HepG2 (cell line): ENCODE data around the gene GABRG3. TPM values are rescaled to one million over a fixed set of nuclear protein-coding genes. Genes with fewer than 3 reads are reported as not detected.

Experiments used
- ATAC-seq: fragments of 200-7000 bp; cut with Tn5 transposase; 3 replicates; pipeline ENCODE4 v1.9.1; 2020; ENCODE audit warnings: mild to moderate bottlenecking, moderate library complexity
- BruUV-seq: library from RNA; stranded (reverse); fragments of 400-500 nt; replicated peaks from 2 replicates; lab custom pipeline; 2021; lab: Mats Ljungman, UMichigan
- CTCF ChIA-PET: fragments of 300-600 bp; formaldehyde crosslinking; extraction: SDS; loops from one replicate; lab custom pipeline; 2021; ENCODE audit warnings: low total read pairs, inconsistent platforms, low intra/inter-chr PET ratio; lab: Yijun Ruan, JAX
- POLR2A ChIA-PET: fragments of 350-600 bp; sonication (Branson Sonifier 250); formaldehyde crosslinking; loops from one replicate; lab custom pipeline; 2020; ENCODE audit warnings: antibody characterized with exemption, inconsistent platforms; lab: Yijun Ruan, JAX
- DNase-seq: peaks from one replicate; pipeline ENCODE4 v3.0.0-alpha.2; 2015; ENCODE audit warnings: low spot score
- FAIRE-seq: peaks from 3 replicates; lab custom pipeline; 2011; peaks lifted over from hg19 to GRCh38; lab: Jason Lieb, UNC
- H2AFZ ChIP-seq: one replicate; pipeline ENCODE4 v1.6.1; 2011; ENCODE audit warnings: low read length, inconsistent platforms
- H3K27ac ChIP-seq: fragments of 300-600 bp; 3 replicates; pipeline ENCODE4 v1.8.0; 2011; ENCODE audit warnings: mixed run types, mild to moderate bottlenecking, mixed read lengths, low read length, inconsistent platforms; ENCODE audit not compliant: insufficient read depth; ENCODE audit errors: extremely low read length
- H3K27me3 ChIP-seq, 2 experiments: fragments of 200-600 bp in 1 of 2; 2 replicates in 1 of 2; 3 replicates in 1 of 2; pipeline versions ENCODE4 v1.6.0 to v1.8.0; 2011; ENCODE audit warnings: low read length in 2 of 2, mild to moderate bottlenecking in 2 of 2, moderate library complexity in 2 of 2, inconsistent platforms in 1 of 2; ENCODE audit not compliant: insufficient read depth in 2 of 2, control insufficient read depth in 1 of 2
- H3K36me3 ChIP-seq, 2 experiments: fragments of 200-600 bp in 1 of 2; replicated peaks in 1 of 2; 2 replicates in 1 of 2; 3 replicates in 1 of 2; pipeline versions ENCODE4 v1.5.1 to v1.8.0; 2011; ENCODE audit warnings: low read length in 2 of 2, inconsistent platforms in 1 of 2; ENCODE audit not compliant: insufficient read depth in 2 of 2, control insufficient read depth in 1 of 2
- H3K4me1 ChIP-seq: 2 replicates; pipeline ENCODE4 v1.5.1; 2012; ENCODE audit warnings: low read length, inconsistent platforms; ENCODE audit not compliant: insufficient read depth
- H3K4me2 ChIP-seq: 2 replicates; pipeline ENCODE4 v1.6.0; 2011; ENCODE audit warnings: low read depth, low read length, inconsistent platforms
- H3K4me3 ChIP-seq, 3 experiments: fragments of 200-600 bp in 1 of 3; sonication (generic), shearing (Covaris generic) in 1 of 3; replicated peaks in 1 of 3; 2 replicates each; pipeline ENCODE4 v1.5.1; 2011 to 2016; ENCODE audit warnings: low read length in 3 of 3, inconsistent platforms in 2 of 3, low read depth in 2 of 3, mild to moderate bottlenecking in 2 of 3, control low read depth in 1 of 3, mixed read lengths in 1 of 3; ENCODE audit not compliant: insufficient read depth in 1 of 3
- H3K79me2 ChIP-seq: one replicate; pipeline ENCODE4 v1.6.1; 2011; ENCODE audit warnings: low read length, inconsistent platforms; ENCODE audit not compliant: insufficient read depth
- H3K9ac ChIP-seq: 2 replicates; pipeline ENCODE4 v1.6.0; 2011; ENCODE audit warnings: mild to moderate bottlenecking, low read depth, low read length, inconsistent platforms; ENCODE audit not compliant: insufficient read depth
- H3K9me3 ChIP-seq: 2 replicates; pipeline ENCODE4 v1.5.1; 2012; ENCODE audit warnings: mild to moderate bottlenecking, low read length
- H4K20me1 ChIP-seq: 2 replicates; pipeline ENCODE4 v1.6.0; 2011; ENCODE audit warnings: inconsistent platforms, mild to moderate bottlenecking, low read length, moderate library complexity; ENCODE audit not compliant: insufficient read depth
- ADNP ChIP-seq: sonication (generic); formaldehyde crosslinking; IDR thresholded peaks from 2 replicates; pipeline ENCODE4 v1.4.0; 2020; ENCODE audit warnings: missing genetic modification reagents
- ATF7-NPFF ChIP-seq: sonication (generic); formaldehyde crosslinking; IDR thresholded peaks from 2 replicates; pipeline ENCODE4 v1.8.1; 2023; ENCODE audit warnings: mild to moderate bottlenecking, low read depth, missing genetic modification reagents, moderate library complexity
- PHF20 ChIP-seq: sonication (generic); formaldehyde crosslinking; IDR thresholded peaks from 2 replicates; pipeline ENCODE4 v1.5.0; 2020; ENCODE audit warnings: mild to moderate bottlenecking, missing genetic modification reagents
- REPIN1 ChIP-seq: sonication (generic); formaldehyde crosslinking; IDR thresholded peaks from 2 replicates; pipeline ENCODE4 v1.8.0; 2022; ENCODE audit warnings: missing genetic modification reagents, low read depth, mild to moderate bottlenecking, borderline replicate concordance
- SNAPC4 ChIP-seq: sonication (generic); formaldehyde crosslinking; IDR thresholded peaks from 2 replicates; pipeline ENCODE4 v1.4.0; 2020; ENCODE audit warnings: mild to moderate bottlenecking, missing genetic modification reagents
- THAP8 ChIP-seq: sonication (generic); formaldehyde crosslinking; IDR thresholded peaks from 2 replicates; pipeline ENCODE4 v1.5.1; 2020; ENCODE audit warnings: missing genetic modification reagents, mild to moderate bottlenecking, borderline replicate concordance
- TSC22D2 ChIP-seq: sonication (generic); formaldehyde crosslinking; IDR thresholded peaks from 2 replicates; pipeline ENCODE4 v1.5.1; 2020; ENCODE audit warnings: missing genetic modification reagents, mild to moderate bottlenecking, borderline replicate concordance
- ZFP36L2 ChIP-seq: sonication (generic); formaldehyde crosslinking; IDR thresholded peaks from 2 replicates; pipeline ENCODE4 v1.4.0; 2020; ENCODE audit warnings: missing genetic modification reagents
- ZNF263 ChIP-seq: sonication (generic); formaldehyde crosslinking; IDR thresholded peaks from 2 replicates; pipeline ENCODE4 v1.4.0; 2020; ENCODE audit warnings: missing genetic modification reagents
- ZNF296 ChIP-seq: sonication (generic); formaldehyde crosslinking; conservative IDR thresholded peaks from 2 replicates; pipeline ENCODE4 v1.5.0; 2020; ENCODE audit warnings: mild to moderate bottlenecking, missing genetic modification reagents
- ZNF362 ChIP-seq: sonication (generic); formaldehyde crosslinking; IDR thresholded peaks from 2 replicates; pipeline ENCODE4 v1.4.0; 2020; ENCODE audit warnings: missing genetic modification reagents, mild to moderate bottlenecking, borderline replicate concordance
- ZNF367 ChIP-seq: sonication (generic); formaldehyde crosslinking; IDR thresholded peaks from 2 replicates; pipeline ENCODE4 v1.4.0; 2020; ENCODE audit warnings: missing genetic modification reagents, borderline replicate concordance
- ZNF841 ChIP-seq: sonication (generic); formaldehyde crosslinking; IDR thresholded peaks from 2 replicates; pipeline ENCODE4 v1.8.1; 2023; ENCODE audit warnings: missing genetic modification reagents, borderline replicate concordance
- WGBS: methylation state at CpG from one replicate; pipeline ENCODE4 v1.1.6; 2017; ENCODE audit warnings: low lambda C conversion rate; 5-methylcytosine and 5-hydroxymethylcytosine counted together
- in situ Hi-C: cut with HindIII; loops from 2 replicates; pipeline ENCODE4 v1.10.0; 2017; ENCODE audit warnings: low pct_unique_long_range_greater_than_20kb; ENCODE audit not compliant: extremely low pct_ligation_motif_present
- intact Hi-C: fragments of 100-400 bp; cut with micrococcal nuclease; formaldehyde crosslinking; loops from one replicate; pipeline ENCODE4 v1.10.0; 2022; ENCODE audit not compliant: unreplicated experiment
- polyA plus RNA-seq, 8 experiments: library from polyadenylated mRNA; depleted of rRNA in 3 of 8; stranded (reverse) in 7 of 8; unstranded in 1 of 8; fragments of >200 nt; fragmentation: Illumina TruSeq in 4 of 8; extraction: Trizol in 4 of 8; gene quantifications; 2 replicates each; pipeline versions ENCODE4 v1.2.1 to v1.2.3, GENCODE V29; 2011 to 2016; ENCODE audit warnings: low read depth in 4 of 8, missing spikeins in 1 of 8, mixed read lengths in 1 of 8; ENCODE audit not compliant: insufficient read depth in 1 of 8
- total RNA-seq, 5 experiments: library from RNA; depleted of rRNA; stranded (reverse); fragments of >200 nt; fragmentation: Illumina TruSeq; extraction: Trizol; gene quantifications; 2 replicates each; pipeline ENCODE4 v1.2.3, GENCODE V29; 2016; ENCODE audit warnings: low read depth in 1 of 5
- TF ChIP-seq, protein P1 (sequence below): sonication (generic); formaldehyde crosslinking; conservative IDR thresholded peaks from 2 replicates; pipeline ENCODE4 v1.8.1; 2023; ENCODE audit warnings: missing genetic modification reagents
- TF ChIP-seq, protein P2 (sequence below): sonication (generic); formaldehyde crosslinking; IDR thresholded peaks from 2 replicates; pipeline ENCODE4 v1.5.0; 2020; ENCODE audit warnings: mild to moderate bottlenecking, low read depth, missing genetic modification reagents, borderline replicate concordance

GABRG3 gene
- total and polyA plus RNA-seq, 2 of the 13 experiments (the other 11 are each of a cell fraction or from before 2014, with no cell fraction given): not detected

DNA sequence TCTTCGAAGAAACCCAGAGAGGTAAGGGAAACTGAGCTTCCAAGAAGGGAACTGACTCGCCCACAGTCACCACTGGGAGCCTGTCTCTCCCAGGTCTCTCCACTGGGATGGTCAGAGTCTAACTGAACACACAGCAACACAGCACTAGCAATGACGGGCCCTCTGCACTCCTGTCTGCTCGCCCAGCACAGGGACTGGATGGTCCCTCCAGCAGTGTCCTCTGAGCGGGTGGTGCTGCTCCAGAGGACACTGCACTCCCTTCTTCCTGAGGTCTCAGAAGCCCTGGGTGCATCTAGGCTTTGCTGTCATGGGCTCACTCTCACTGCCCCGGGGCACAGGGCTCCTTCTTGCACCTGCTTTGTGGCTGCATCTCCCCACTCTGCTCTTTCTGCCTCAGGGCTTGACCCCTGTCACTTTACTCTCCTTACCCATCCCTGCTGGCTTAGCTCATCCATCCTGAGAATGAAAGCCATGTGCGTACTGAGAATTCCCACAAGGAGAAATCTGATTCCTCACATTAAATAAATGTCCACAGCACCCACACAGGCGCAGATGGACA lies 356.6 kb downstream of the GABRG3 start (continued):
- no peak for TF ChIP-seq THAP8 (CRISPR knock-in tag)
- no peak for TF ChIP-seq ADNP (CRISPR knock-in tag)
- TF ChIP-seq ZNF841: no peak
- no peak for TF ChIP-seq TSC22D2
- TF ChIP-seq REPIN1 (CRISPR knock-in tag): no peak
- TF ChIP-seq, protein P1, sequence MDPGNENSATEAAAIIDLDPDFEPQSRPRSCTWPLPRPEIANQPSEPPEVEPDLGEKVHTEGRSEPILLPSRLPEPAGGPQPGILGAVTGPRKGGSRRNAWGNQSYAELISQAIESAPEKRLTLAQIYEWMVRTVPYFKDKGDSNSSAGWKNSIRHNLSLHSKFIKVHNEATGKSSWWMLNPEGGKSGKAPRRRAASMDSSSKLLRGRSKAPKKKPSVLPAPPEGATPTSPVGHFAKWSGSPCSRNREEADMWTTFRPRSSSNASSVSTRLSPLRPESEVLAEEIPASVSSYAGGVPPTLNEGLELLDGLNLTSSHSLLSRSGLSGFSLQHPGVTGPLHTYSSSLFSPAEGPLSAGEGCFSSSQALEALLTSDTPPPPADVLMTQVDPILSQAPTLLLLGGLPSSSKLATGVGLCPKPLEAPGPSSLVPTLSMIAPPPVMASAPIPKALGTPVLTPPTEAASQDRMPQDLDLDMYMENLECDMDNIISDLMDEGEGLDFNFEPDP (CRISPR knock-in tag): no peak
- no peak for TF ChIP-seq ATF7-NPFF

DNA sequence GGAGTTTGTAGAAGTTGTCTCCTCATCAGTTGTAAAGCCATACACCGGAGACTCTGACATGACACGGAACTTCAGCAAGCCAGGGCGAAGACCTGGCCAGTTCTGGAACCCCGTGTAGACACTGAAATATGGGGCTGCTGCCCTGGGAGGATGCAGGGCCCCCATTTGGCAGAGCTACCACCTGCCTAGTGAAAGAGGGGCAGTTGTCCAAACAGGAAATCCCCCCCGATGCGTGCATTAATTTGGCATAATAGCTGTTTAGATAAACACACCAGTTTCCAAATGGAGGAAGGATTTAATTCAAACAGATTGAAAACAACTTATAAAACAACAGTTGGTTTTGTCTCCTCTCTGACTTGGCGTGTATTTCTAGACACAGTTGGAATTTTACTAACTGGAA lies 357.2 kb downstream of the GABRG3 start:
- no TSS peak for BruUV-seq
- WGBS: 5% methylated on average over 7 of the region's 7 CpGs
- H4K20me1 ChIP-seq: no peaks in the 10 kb centered on the region
- H3K9me3 ChIP-seq: peaks cover 20% of the 10 kb centered on the region
- in situ Hi-C loops (no loop called here), intact Hi-C loops (no loop called here)
- CTCF ChIA-PET: no interaction called here
- H3K9ac ChIP-seq: no peak overlapping the region
- no peak overlapping the region for H3K27ac ChIP-seq
- H3K27me3 ChIP-seq: no peaks in the 10 kb centered on the region
- no peak overlapping the region for H3K4me2 ChIP-seq
- H3K79me2 ChIP-seq: no peaks in the 10 kb centered on the region
- H3K4me1 ChIP-seq: no peaks in the 10 kb centered on the region
- no peak overlapping the region for H3K4me3 ChIP-seq
- POLR2A ChIA-PET: no interaction called here
- no peak overlapping the region for H2AFZ ChIP-seq
- ATAC-seq (no peak), DNase-seq (no peak), FAIRE-seq (no peak)
- H3K36me3 ChIP-seq: no peaks in the 10 kb centered on the region
- TF ChIP-seq ZFP36L2 (CRISPR knock-in tag) (no peak), ZNF362 (no peak), ZNF296 (CRISPR knock-in tag) (no peak), SNAPC4 (CRISPR knock-in tag) (no peak), ZNF367 (CRISPR knock-in tag) (no peak), PHF20 (CRISPR knock-in tag) (no peak), ZNF263 (no peak)
- TF ChIP-seq, protein P2, sequence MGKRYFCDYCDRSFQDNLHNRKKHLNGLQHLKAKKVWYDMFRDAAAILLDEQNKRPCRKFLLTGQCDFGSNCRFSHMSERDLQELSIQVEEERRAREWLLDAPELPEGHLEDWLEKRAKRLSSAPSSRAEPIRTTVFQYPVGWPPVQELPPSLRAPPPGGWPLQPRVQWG: no peak
